Uterus (tissue), 2 donors: ENCODE data around the gene GP2.

Experiments used
- CTCF ChIP-seq, 4 experiments: fragments of 200-600 bp in 2 of 4; fragments of 450-650 bp in 2 of 4; sonication (generic) in 2 of 4; IDR thresholded peaks; one replicate each; pipeline ENCODE4 v1.5.1; 2016 to 2019; ENCODE audit warnings: antibody characterized with exemption in 4 of 4, mild to moderate bottlenecking in 2 of 4, moderate library complexity in 1 of 4
- POLR2A ChIP-seq, 2 donors: fragments of 450-650 bp; IDR thresholded peaks; one replicate each; pipeline ENCODE4 v1.6.1; 2016; ENCODE audit warnings: antibody characterized with exemption in 2 of 2, mild to moderate bottlenecking in 1 of 2, moderate library complexity in 1 of 2

- TF ChIP-seq POLR2A (IDR thresholded peaks at IDR 0.05), result no peak
- no peak for TF ChIP-seq CTCF (IDR thresholded peaks at IDR 0.05)
Observed at GRCh38 chr16:20336955-20337354, 9.6 kb upstream of the GP2 start.
